HG03095 (cell line): ENCODE results near the gene ILK.

ENCODE experiments used
- ATAC-seq: cut with Tn5 transposase; IDR thresholded peaks from one replicate; pipeline ENCODE4 v1.9.1; 2021; ENCODE audit warnings: moderate library complexity; ENCODE audit not compliant: unreplicated experiment

Gene ILK

GRCh38 chr11:6654281-6655019 lies 50.9 kb downstream of the ILK start:
- no peak for ATAC-seq

DNA sequence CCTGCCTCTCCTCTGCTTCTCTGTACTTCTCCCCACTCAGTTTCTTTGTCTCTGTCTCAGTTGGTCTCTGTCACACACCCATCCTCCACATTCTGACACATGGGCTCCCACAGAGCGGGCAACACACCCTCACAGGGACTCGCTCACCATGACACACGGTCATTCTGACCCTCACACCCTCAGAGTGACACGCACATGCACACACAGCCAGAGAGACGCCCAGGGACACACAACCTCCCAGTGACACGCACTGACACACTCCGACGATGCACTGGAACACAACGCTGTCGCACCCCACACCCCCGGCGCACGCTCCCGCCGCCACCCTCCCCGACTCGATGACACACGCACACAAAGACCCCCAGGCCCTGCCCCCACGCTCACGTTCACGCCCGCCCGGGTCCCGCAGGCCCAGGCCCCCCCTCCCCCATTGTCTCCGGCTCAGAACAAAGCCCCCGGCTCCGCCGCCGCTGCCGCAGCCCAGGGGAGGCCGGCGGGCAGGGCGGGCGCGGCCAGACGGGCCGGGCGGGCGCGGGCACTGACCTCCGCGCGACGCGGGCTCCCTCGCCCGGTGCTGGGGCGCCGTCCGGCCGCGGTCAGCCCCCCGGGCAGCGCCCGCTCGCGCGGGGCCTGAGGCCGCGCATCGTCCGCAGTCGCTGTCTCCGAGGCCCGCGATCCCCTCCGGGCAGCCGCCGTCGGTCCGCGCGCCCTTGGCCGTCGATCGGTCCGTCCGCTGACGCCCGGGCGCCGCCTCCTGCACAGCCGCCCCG lies 51.6 kb downstream of the ILK start:
- ATAC-seq = no peak

- ATAC-seq = no peak
These were observed 52.4 kb downstream of the ILK start, which contains the start of gene DCHS1 for GRCh38 chr11:6655790-6656583. TSS of gene DCHS1 (minus strand) at chr11:6655809. CDS start at chr11:6641613, 14,196 bp downstream.

DNA sequence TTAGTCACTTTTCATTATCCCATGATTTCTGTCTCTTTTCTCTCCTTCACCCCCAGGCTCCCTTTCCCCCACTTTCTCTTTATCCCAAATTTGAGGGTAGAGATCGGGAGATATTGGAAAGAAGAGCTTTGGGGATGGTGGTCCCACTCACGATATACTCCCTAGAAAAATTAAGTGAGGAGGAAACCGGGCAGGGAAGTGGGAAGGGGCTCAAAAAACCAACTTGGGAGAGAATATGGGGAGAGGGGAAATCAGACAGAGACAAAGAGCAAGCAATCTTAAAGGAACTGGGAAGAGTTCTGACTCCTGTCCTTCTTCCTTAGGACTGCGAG lies 53.0 kb downstream of the ILK start:
- no peak for ATAC-seq

DNA sequence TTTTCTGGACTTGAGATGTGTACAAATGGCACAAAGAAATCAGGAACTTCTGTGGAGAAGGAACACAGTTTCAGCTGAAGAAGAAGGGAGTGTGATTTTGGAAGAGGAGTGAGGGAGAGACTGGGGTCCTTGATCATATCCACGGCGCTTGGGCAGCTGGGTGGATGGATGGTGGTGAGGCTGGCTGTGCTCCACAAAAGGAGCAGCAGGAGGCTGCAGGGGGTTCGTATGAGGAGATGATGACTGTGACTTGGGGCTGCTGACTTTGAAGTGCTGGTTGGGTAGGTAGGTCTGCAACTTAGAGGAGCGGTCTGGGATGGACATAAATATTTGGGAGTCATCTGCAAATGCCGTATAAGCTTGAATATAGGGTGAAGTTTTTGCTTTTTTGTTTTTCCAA lies 53.4 kb downstream of the ILK start:
- no peak for ATAC-seq

DNA sequence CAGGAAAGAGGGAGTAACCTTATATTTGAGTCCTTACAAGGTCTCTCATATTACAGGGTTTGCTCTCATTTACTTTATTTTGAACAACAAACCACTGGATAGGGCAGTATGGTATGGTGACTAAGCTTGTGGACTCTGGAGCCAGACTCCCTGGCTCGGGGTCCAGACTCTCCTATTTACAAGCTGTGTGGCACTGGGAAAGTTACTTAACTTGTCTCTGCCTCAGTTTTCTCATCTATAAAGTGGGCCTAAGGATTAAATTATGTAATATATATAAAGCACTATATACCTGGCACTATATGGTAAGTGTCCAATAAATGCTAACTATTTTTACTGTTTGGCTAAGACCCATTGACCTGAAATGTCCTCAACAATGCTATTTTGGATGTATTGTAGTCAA lies 53.8 kb downstream of the ILK start:
- no peak for ATAC-seq

DNA sequence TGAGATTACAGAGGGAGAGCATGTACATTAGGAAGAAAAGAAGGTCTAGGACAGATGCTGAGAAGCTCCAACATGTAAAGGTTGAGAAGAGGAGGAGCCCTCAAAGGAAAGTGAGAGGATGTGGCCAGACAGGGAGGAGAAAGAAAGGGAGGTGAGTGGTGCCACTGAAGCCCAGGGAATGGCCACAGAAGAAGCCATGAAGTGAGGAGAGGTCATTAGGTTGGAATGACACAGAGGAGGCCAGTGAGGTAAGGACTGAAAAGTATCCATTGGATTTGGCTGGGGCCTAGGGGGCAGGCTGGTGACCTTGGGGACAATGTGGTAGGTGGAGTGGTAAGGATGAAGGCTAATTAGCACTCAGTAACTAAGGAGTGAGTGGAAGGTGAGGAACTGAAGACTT lies 55.1 kb downstream of the ILK start:
- ATAC-seq = no peak
